PC-3 (cell line): Measurements from ENCODE around the gene RORB.

Experiments used
- CTCF ChIP-seq: fragments of 300-600 bp; sonication (generic); conservative IDR thresholded peaks from 2 replicates; pipeline ENCODE4 v1.5.1; 2017; ENCODE audit warnings: antibody characterized with exemption, low read depth, mild to moderate bottlenecking, low read length
- EZH2 ChIP-seq: fragments of 300-600 bp; sonication (generic); IDR thresholded peaks from one replicate; pipeline ENCODE4 v1.6.1; 2017; ENCODE audit warnings: antibody characterized with exemption, mild to moderate bottlenecking, low read length; ENCODE audit not compliant: unreplicated experiment
- EZH2phosphoT487 ChIP-seq: fragments of 300-600 bp; sonication (generic); IDR thresholded peaks from 2 replicates; pipeline ENCODE4 v1.6.1; 2018; ENCODE audit warnings: mild to moderate bottlenecking, antibody characterized with exemption, low read length, borderline replicate concordance

- peak; percentile 20 for TF ChIP-seq EZH2
- no peak for TF ChIP-seq CTCF
- TF ChIP-seq EZH2phosphoT487 = no peak
Observed at GRCh38 chr9:74496819-74497747, at the start of gene RORB.
